A549 treated with AZD9567 at 1 μM for 4 hours (cell line): ENCODE results near the gene ARL2. TPM values are rescaled to one million over a fixed set of nuclear protein-coding genes. Genes with fewer than 3 reads are reported as not detected.

Experiments used
- total RNA-seq: library from RNA; stranded (reverse); fragments of 200-300 nt; extraction: Qiagen RNA extraction; gene quantifications from 5 replicates; pipeline ENCODE4 v1.2.3, GENCODE V29; 2022; ENCODE audit not compliant: insufficient read depth

Gene ARL2
- 178 to 191 TPM (median 184 TPM) in 5 replicates for total RNA-seq

DNA sequence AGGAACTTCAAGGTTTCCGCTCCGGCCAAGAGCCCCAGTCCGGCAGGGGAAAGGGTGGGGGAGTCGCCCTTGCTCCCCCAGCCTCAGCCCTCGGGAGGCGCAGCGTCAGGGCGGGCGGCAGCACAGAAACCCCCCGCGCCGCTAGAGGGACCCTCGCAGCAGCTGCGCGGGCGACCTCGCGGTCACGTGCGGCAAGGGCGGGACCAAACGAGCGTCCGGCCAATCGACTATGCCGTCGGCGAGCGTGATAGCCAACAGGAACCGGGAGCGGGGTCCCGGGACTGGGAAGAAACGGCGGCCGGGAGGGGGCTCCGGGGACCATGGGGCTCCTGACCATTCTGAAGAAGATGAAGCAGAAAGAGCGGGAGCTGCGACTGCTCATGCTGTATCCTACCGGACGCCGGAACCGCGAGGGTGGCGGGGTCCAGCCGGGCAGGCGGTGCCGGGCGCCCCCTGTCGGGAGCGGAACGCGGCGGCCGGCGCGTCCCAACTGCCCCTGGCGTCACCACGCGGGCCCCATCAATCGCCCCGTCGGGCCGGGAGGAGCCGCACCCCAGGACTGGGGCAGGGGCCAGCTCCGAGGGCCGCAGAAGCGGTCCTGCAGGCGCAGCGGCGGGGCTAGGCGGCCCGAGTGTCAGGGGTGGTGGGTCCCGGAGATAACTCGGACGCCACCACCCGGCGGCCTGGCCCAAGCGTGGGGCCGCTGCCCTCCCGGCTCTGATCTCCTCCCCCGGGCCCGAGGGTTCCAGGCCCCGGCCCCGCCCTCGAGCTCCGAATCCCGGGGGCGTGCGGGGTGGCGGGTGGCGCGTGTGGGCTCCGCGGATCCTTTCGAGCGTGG is at the start of gene ARL2:
Gene ARL2 (plus strand): TSS at position 273 of the 838 bp plus-strand sequence. CDS start 48 bp downstream, at position 321.

DNA sequence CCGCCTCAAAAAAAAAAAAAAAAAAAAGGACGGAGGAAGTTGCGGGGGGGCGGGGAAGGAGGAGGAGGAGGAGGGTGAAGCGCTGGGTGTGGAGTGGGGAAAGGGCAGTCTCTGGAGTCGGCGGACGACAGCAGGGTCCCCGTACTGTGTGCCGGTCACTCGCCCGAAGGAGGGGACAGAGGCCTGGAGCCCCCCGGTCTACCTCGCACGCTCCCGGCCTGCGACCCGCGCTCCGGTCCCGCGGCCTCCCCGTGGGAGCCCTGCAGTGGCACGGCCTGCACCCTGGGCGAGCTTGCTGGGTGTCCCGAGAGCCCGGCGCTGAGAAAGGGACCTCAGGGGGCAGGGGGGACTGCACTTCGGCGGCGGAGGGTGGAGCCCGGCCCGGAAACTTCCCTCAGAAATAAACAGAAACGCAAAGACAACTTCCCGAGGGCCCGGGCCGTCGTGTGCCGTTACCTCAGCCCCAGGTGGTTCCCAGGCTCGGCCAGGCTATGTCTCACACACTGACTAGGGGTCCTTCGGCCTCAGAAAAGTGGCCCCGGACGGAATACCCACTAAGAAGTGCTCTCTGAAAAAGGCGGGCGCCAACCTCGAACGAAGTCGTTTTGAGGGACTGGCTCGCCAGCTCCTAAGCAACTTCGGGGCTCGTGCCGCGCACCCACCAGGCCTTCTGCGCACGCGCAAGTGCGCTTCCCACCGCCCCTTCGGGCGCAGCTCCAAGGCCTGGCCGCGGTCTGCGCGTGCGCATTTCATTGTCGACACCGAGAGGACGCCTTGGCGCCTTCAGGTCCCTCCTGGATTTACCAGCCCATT is 42.3 kb upstream of the ARL2 start, which contains the start of gene MAJIN:
Gene MAJIN (minus strand): TSS at position 688 of the 813 bp plus-strand sequence. CDS start 12,703 bp downstream, outside the sequence.

DNA sequence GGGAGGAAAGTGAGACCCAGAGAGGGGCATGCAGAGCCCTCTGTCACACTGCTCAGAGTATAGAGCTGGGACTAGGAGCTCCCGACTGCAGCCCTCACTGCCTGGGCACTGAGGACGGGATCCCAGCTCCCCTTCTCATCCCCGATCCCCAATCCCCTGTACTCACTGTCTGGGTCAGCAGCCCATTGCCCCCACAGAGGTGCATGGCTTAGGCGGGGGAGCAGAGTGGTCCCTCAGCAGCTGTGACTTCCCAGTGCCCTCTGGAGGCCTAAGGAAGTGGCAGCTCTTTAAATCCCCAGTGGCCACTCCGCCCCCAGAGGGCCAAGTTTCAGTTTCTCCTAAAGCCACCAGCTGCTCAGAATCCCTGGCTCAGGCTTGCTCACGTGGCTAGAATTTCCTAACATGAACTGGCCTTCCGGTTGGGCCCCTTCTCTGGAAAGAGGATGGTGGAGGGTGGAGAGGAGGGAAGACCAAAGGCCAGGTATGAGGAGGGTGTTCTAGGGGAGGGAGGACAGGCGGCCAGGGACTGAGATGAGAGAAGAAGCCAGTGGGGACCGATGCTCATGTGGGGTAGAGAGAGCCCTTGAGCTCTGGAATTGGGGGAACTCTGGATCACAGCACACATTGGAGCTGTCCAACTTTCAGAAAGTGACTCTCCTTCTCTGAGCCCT is 17.1 kb upstream of the ARL2 start, which contains the start of gene BATF2:
Gene BATF2 (minus strand): TSS at position 262 of the 671 bp plus-strand sequence. CDS start 57 bp downstream, at position 205.

DNA sequence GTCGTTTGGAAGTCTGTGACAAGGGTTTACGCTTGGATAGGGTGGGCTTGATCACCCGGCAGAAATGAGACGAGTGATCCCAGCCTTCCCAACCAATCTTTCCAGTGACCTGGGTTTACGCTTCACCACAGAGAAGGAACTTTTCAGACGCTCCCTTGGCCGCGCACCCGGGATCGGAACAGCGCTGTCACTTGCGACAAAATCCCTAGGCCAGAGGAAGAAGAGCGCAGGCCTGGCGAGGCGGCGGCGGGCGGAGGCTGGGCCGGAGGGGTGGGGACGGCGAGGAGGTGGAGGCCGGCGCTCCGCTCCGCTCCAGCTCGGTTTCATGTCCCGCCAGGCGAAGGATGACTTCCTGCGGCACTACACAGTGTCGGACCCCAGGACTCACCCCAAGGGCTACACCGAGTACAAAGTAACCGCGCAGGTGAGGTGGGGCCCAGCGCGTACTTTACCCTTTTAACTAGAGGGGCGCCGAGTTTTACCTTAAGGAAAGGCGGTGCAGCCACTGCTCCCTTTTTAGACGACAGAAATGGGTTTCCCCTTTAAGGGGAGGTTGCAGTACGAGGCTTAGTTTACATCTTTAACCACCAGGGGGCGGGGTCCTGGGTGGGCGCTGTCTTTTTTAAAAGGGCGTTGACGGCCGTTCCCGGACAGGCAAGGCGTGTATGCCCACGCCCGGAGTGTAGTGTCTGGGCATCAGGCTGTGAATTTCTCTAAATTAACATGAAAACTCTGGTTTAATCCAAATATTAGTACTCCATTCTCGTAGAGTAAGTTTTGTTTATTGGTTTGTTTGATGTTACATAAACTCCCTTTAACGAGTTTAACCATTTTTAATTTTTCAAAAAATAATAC is 13.5 kb downstream of the ARL2 start, which contains the start of gene SNX15:
Gene SNX15 (plus strand): TSS at position 227 of the 855 bp plus-strand sequence. CDS start 99 bp downstream, at position 326.

DNA sequence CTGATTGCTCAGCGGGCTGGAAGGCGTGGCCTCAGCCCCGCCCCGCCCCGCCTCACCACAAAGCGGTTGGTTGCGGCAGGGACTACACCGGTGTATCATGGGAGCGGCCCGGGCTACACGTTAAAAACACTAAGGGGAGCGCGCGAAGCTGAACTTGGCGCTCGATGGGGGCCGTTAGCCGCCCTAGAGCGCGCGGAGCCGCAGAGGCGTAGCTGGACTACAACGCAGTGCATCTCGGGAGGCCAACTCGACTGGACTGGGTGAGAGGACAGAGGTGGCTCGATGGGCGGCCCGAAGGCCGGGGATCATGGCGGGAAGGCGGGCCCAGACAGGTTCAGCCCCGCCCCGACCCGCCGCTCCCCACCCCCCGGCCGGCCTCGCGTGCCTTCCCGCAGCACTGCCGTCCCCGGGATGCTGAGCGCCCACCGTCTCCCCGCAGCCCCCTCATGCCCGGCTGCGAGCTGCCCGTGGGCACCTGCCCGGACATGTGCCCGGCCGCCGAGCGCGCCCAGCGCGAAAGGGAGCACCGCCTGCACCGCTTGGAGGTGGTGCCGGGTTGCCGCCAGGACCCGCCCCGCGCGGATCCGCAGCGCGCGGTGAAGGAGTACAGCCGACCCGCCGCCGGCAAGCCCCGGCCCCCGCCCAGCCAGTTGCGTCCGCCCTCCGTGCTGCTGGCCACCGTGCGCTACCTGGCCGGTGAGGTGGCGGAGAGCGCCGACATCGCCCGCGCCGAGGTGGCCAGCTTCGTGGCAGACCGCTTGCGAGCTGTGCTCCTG is 27.1 kb downstream of the ARL2 start, which contains the start of gene SAC3D1:
Gene SAC3D1 (plus strand): TSS at position 364 of the 776 bp plus-strand sequence. CDS start 83 bp downstream, at position 447.

DNA sequence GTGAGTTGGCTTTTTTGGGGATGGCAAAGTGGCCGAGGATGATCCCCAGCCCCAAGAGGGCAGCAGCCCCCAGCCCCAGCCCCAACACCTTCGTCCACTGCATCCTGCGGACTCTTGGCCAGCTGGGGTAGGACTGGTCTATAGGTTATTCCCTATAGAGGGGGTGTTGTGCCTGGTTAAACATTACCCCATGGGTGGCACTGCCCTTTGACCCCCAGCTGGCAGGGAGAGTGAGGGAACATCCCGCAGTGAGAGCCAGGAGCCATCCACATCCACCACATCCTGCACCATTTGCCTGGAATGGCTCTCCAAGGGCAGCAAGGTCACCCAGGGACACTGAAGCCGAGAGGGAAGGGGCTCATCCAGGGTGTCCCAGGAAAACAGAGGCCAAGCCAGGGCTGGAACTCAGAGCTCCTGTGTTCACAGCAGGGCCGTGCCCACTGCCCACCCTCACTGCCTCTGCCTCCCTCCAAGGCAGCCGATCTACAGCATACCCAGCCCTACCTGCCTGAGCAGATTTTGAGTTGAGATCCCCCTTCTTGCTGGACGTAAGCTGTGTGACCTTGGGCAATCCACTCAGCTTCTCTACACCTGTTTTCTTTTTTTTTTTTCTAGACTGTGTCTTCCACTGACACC is 44.6 kb downstream of the ARL2 start, which contains the start of gene NAALADL1:
Gene NAALADL1 (minus strand): TSS at position 135 of the 636 bp plus-strand sequence. CDS start 32 bp downstream, at position 103.

Other genes starting within 250 kb of the ARL2 start
- 150 to 269 TPM (median 165 TPM) in 5 replicates for gene SF1, start 235.6 kb upstream of the ARL2 start, total RNA-seq
- 5.6 to 9.3 TPM (median 7.9 TPM) in 5 replicates for gene MAP4K2, start 210.9 kb upstream of the ARL2 start, total RNA-seq
- gene MEN1, start 203.6 kb upstream of the ARL2 start, total RNA-seq = 36.7 to 42.8 TPM (median 41.1 TPM) in 5 replicates
- 0.66 to 1.3 TPM (median 1.2 TPM) in 5 replicates for gene CDC42BPG, start 169.5 kb upstream of the ARL2 start, total RNA-seq
- 91.2 to 130 TPM (median 114 TPM) in 5 replicates for gene EHD1, start 135.5 kb upstream of the ARL2 start, total RNA-seq
- 8.4 to 25.0 TPM (median 22.0 TPM) in 5 replicates for gene ATG2A, start 97.0 kb upstream of the ARL2 start, total RNA-seq
- gene PPP2R5B, start 89.5 kb upstream of the ARL2 start, total RNA-seq = 3.9 to 9.0 TPM (median 4.9 TPM) in 5 replicates
- not detected in 5 replicates for gene GPHA2, start 78.3 kb upstream of the ARL2 start, total RNA-seq
- not detected in 5 replicates for gene MAJIN, start 42.1 kb upstream of the ARL2 start, total RNA-seq
- gene BATF2, start 17.2 kb upstream of the ARL2 start, total RNA-seq = 0.32 to 0.72 TPM (median 0.56 TPM) in 4 of 5 replicates, not detected in the other
- gene SNX15, start 13.3 kb downstream of the ARL2 start, total RNA-seq = 21.5 to 38.9 TPM (median 23.0 TPM) in 5 replicates
- 28.1 to 60.9 TPM (median 56.5 TPM) in 5 replicates for gene SAC3D1, start 27.1 kb downstream of the ARL2 start, total RNA-seq
- gene NAALADL1, start 44.4 kb downstream of the ARL2 start, total RNA-seq = 0.10 to 0.11 TPM (median 0.10 TPM) in 3 of 5 replicates, not detected in the others
- gene CDCA5, start 69.9 kb downstream of the ARL2 start, total RNA-seq = 53.7 to 73.8 TPM (median 71.6 TPM) in 5 replicates
- 36.2 to 60.8 TPM (median 37.2 TPM) in 5 replicates for gene ZFPL1, start 70.1 kb downstream of the ARL2 start, total RNA-seq
- gene VPS51, start 82.1 kb downstream of the ARL2 start, total RNA-seq = 53.4 to 56.1 TPM (median 54.3 TPM) in 5 replicates
- 5.2 to 8.9 TPM (median 7.1 TPM) in 5 replicates for gene TM7SF2, start 97.7 kb downstream of the ARL2 start, total RNA-seq
- gene ZNHIT2, start 103.5 kb downstream of the ARL2 start, total RNA-seq = 18.0 to 24.2 TPM (median 22.8 TPM) in 5 replicates
- gene FAU, start 108.0 kb downstream of the ARL2 start, total RNA-seq = 717 to 1,025 TPM (median 998 TPM) in 5 replicates
- 63.0 to 75.1 TPM (median 69.6 TPM) in 5 replicates for gene MRPL49, start 108.2 kb downstream of the ARL2 start, total RNA-seq
- gene SYVN1, start 120.4 kb downstream of the ARL2 start, total RNA-seq = 32.1 to 46.1 TPM (median 43.1 TPM) in 5 replicates
- gene SPDYC, start 156.1 kb downstream of the ARL2 start, total RNA-seq = not detected in 5 replicates
- gene CAPN1, start 167.8 kb downstream of the ARL2 start, total RNA-seq = 99.3 to 109 TPM (median 108 TPM) in 5 replicates
- gene POLA2, start 247.8 kb downstream of the ARL2 start, total RNA-seq = 10.7 to 16.6 TPM (median 12.9 TPM) in 5 replicates